HG03571 (cell line): ENCODE results near the gene GSTA5.
A peak's percentile ranks its signal among the peaks of the same experiment; 100 is the strongest.
"Not testable (repeated sequence)": the region's sequence is repeated elsewhere in the genome, so short reads cannot be mapped to it uniquely, and the experiment has no call there.

Experiments used
- ATAC-seq: cut with Tn5 transposase; IDR thresholded peaks from one replicate; pipeline ENCODE4 v1.9.1; 2021; ENCODE audit not compliant: unreplicated experiment

The GSTA5 gene

GRCh38 chr6:52840763-52841585 is at the start of gene GSTA5:
TSS of gene GSTA5 (minus strand) at chr6:52840813.
- no peak for ATAC-seq

GRCh38 chr6:52890018-52890417 is 49.4 kb upstream of the GSTA5 start:
- ATAC-seq, result no peak

GRCh38 chr6:52887910-52888524 is 47.4 kb upstream of the GSTA5 start:
- ATAC-seq, result no peak

GRCh38 chr6:52881996-52882841 is 41.6 kb upstream of the GSTA5 start:
- peak; percentile 99 for ATAC-seq

GRCh38 chr6:52881662-52881995 is 41.0 kb upstream of the GSTA5 start:
- no peak for ATAC-seq

GRCh38 chr6:52877786-52878185 is 37.2 kb upstream of the GSTA5 start:
- no peak for ATAC-seq

GRCh38 chr6:52877168-52877567 is 36.6 kb upstream of the GSTA5 start:
- ATAC-seq, result no peak

GRCh38 chr6:52876056-52876787 is 35.6 kb upstream of the GSTA5 start:
- no peak for ATAC-seq

GRCh38 chr6:52872031-52872430 is 31.4 kb upstream of the GSTA5 start:
- no peak for ATAC-seq

GRCh38 chr6:52871621-52872020 is 31.0 kb upstream of the GSTA5 start:
- no peak for ATAC-seq

GRCh38 chr6:52870335-52871091 is 29.9 kb upstream of the GSTA5 start:
- ATAC-seq, result not testable (repeated sequence)

- ATAC-seq, result not testable (repeated sequence)
Observed at GRCh38 chr6:52868899-52869298, 28.3 kb upstream of the GSTA5 start.

- no peak for ATAC-seq
Observed at GRCh38 chr6:52868240-52868639, 27.6 kb upstream of the GSTA5 start.

GRCh38 chr6:52861151-52861550 is 20.5 kb upstream of the GSTA5 start:
- ATAC-seq, result not testable (repeated sequence)

- ATAC-seq, result no peak
Observed at GRCh38 chr6:52858416-52858815, 17.8 kb upstream of the GSTA5 start.

GRCh38 chr6:52856137-52856536 is 15.5 kb upstream of the GSTA5 start:
- not testable (repeated sequence) for ATAC-seq

- no peak for ATAC-seq
Observed at GRCh38 chr6:52849137-52849536, 8.5 kb upstream of the GSTA5 start.

GRCh38 chr6:52846002-52846401 is 5.4 kb upstream of the GSTA5 start:
- ATAC-seq, result no peak

- ATAC-seq, result no peak
Observed at GRCh38 chr6:52843605-52844004, 3.0 kb upstream of the GSTA5 start.
